ENCODE data around the gene PAQR9.
"Not testable (repeated sequence)": the region's sequence is repeated elsewhere in the genome, so short reads cannot be mapped to it uniquely, and the experiment has no call there.

The PAQR9 gene, protein sequence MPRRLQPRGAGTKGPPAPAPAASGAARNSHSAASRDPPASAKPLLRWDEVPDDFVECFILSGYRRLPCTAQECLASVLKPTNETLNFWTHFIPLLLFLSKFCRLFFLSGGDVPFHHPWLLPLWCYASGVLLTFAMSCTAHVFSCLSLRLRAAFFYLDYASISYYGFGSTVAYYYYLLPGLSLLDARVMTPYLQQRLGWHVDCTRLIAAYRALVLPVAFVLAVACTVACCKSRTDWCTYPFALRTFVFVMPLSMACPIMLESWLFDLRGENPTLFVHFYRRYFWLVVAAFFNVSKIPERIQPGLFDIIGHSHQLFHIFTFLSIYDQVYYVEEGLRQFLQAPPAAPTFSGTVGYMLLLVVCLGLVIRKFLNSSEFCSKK

DNA sequence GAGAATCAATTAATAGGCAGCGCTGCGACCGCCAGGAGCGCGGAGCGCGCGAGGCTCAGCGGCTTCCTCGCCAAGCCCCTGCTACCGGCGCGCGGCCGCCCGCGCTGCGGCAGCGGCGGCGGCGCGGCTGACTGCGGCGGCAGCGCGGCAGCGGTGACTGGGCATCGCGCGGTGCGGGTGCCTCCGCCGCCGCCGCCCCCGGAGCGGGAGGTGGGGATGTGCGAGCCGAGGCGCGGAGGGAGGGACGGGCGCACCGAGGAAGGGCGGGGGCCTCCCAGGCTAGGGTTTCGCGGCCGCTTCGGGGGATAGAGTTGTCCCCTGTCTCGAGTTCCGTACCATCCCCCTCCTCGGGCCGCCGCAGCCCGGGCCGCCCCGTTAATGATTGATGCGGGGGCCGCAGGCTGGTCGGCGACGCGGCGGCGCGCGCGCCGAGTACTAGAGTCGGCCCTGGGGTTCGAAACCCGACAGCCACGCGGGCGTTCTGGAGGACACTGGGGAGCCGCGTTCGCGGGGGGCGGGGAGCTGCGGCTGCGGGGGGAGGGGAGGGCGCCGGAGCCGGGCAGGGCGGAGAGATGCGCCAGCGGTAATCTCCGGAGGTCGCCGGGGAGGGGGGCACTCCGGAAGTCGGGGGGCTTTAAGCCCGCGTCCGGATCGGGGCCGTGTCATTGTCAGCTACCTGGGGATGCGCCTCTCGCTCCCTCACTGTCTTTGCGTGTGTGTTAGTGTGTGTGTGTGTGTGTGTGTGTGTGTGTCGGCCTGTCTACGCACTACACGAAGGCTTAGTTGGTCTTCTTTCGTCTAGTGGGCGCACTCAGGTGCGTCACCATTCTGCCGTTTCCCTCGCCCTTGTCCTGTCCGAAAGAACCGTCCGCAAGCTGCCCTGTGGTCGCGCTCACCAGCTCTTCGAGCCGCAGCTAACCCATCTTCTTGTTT is at the start of gene PAQR9:
PAQR9 (minus strand) TSS at position 159 of the 933 bp plus-strand sequence. CDS start 338 bp downstream, outside the sequence.
- DNase-seq (ENCODE audit: low read depth): no peak

DNA sequence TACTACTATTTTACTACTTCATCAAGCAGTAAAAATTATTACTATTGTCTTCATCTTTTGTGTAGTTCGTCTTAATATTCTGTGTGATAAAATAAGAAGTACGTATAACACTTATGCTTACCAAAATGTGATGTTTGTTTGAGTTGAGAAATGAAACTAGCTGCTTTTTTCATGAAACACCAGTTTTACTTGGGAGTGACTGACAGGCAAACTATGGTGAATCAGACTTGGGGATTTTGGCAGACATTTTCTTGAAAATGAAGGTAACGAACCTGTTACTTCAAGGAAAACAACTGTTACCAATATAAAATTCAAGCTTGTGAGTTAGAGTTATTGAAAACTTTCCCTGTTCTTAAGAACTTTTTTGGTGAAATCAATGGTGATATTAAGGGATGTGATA is 48.2 kb upstream of the PAQR9 start:
- DNase-seq (ENCODE audit: low read depth): no peak

DNA sequence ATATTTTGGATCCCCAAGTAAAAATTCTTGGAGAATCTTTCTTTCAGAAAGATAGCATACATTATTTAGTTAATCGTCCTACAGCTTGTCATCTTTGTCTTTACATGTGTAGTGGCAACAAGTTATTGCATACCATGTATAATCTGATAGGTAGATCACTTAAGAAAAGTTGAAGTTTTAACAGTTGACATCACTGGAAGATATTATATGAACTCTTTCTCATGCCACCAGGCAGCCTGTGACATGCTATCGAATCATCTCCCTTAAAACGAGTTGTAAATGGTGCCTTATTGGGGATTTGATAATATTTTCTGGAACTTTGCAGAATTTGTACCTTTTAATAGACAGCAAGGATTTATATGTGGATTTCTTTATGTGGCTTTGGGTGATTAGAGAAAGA is 46.5 kb upstream of the PAQR9 start:
- DNase-seq (ENCODE audit: low read depth): no peak

DNA sequence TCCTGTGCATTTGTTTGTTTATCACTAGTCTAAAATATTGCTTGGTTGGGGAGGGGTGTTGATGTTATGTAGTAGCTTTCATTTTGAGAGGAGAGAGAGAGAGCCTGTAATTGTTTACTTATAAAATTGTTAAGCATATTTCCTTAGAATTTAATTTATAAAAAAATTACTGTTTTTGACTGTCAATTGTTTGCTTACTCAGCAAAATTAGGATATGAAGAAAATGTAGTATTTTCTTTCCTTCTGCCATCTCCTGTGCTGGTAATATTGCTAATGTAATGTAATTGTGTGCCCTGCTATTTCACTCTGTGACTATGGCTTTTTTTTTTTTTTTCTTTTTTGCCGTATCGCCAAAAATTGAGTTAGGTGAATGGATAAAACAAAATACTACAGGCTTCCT is 41.3 kb upstream of the PAQR9 start:
- no peak for DNase-seq (ENCODE audit: low read depth)

DNA sequence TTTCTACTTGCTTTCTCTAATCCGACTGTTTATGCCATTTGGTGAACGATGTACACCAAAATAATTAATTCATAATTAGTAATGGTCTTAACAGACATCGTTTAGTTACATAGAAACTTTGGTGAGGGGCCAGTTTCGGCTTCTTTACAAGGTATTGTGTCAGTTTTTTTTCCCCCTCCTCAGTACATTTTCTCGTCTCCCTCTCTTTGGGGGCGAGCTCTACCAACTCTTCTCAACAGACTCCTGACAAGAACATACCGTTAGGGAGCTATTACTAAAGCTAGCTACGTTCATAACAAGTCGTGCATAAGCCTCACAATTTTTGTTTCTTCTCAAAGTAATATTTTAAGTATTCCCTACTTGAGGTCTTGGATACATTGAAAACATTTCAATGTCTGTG is 39.3 kb upstream of the PAQR9 start:
- DNase-seq (ENCODE audit: low read depth): no peak

DNA sequence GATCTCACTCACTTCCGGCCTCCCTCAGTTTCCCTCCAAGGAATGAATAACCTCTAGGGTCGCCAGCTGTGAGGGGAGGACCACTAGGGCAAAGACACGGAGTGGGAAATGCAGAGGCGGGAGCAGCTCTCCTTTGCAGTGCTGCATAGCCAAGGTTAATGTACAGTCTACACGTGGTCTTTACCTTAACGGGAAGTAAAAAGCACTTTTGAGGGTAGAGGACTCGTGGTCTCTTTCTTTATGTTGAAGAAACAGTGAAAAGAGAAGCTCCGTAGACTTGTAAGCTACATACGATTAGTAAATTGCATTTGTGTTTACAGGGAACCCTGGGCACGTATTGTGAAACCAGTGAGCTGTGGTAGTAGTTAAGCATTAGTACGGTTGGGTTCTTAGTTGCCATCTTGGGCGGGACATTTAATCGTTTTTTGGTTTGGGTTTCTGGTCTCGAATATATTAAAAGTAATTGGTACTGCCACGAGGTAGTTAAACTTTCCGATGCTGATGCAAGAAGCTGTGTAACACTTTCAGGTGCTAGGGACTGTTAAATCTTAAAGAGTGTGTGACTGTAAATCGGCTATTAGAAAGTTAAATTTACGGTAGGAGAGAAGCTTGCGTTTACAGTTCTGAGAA is 38.7 kb upstream of the PAQR9 start:
- DNase-seq (ENCODE audit: low read depth): peak; percentile 15

DNA sequence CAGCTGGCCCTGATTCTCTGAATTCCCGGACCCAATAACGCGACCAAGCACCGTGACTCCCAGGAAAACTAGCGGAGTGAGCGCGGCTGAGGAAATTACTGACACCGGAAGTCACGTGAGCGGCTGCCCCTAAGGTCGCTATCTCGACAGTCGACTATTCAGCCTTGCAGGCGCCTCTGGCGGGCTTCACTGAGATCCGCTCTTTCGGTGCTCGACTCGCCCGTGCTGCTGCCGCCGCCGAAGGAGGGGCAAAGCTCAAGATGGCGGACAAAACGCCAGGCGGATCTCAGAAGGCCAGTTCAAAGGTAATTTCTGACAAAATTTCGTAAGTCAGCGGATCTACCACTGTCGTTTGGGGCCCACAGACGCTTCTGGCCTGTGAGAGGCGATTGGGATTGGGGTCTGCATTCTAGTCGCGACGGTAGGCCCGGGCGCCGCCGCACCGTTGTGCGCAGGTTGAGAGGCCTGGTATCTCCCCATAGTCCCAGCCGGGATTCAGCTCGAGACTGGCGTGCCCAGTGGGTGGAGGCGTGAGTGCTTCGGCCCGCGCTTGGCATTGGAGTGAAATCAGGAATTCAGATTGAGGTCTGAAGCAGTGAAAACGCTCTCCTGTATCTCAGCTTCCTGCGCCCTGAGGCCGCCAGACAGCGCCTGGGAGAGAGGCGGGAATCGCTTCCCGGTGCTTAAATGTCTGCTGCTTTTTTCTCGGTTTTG is 38.1 kb upstream of the PAQR9 start, which contains the start of gene U2SURP:
U2SURP (plus strand) TSS at position 202 of the 714 bp plus-strand sequence; CDS start at position 261, 59 bp downstream.
- peak; percentile 87 for DNase-seq (ENCODE audit: low read depth)

DNA sequence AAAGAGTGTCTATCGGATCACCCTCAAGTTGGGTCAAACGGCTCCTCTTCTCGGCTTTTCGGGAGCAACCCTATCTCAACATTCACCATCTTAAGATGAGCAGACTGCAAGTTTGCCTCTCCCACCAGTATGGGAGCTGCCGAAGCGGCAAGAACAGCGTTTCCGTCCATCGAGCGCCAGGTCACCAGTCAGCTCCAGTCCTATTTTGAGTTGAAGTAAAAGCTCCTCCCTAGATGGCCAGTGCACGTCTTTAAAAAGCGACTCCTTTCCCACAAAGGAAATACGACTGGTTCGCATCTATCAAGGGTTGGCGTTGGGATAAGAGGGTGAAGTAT is 37.5 kb upstream of the PAQR9 start:
- DNase-seq (ENCODE audit: low read depth): no peak

DNA sequence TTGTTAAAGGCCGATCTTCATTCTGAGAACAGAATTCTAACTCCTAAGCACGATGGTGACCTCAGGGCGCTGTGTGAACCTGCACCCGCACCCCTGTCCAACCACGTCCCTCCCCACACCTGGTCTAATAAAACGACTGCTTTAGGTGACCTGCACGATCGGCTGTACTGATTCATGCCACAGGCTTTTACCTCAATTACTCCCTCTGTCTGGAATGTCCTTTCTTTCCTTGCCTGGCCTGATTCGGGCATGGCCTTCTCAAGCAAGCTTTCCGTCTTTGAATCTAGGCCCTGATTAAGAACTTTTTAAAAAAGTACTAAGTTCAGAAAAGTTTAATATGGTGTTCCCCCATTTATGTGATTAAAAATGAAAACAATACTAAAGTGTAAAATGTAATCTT is 37.1 kb upstream of the PAQR9 start:
- DNase-seq (ENCODE audit: low read depth): no peak

DNA sequence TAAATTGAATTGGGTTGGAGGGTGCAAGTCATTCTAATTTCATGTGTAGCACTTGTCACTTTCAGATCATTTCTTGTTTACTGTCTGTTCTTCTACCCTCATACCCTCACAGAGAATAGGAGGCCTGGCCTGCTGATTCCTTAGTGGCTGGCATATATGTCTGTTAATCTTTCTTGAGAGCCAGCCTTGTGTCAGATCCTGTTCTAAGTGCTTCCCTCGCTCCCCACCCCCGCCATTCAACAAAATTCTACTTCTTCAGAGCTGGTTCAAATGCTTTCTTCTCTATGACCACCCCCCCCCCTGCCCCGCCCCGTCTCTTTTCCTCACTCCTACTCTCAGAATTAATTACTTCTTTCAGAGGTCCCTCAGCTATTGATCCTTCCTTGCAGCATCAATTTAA is 36.4 kb upstream of the PAQR9 start:
- DNase-seq (ENCODE audit: low read depth): no peak

DNA sequence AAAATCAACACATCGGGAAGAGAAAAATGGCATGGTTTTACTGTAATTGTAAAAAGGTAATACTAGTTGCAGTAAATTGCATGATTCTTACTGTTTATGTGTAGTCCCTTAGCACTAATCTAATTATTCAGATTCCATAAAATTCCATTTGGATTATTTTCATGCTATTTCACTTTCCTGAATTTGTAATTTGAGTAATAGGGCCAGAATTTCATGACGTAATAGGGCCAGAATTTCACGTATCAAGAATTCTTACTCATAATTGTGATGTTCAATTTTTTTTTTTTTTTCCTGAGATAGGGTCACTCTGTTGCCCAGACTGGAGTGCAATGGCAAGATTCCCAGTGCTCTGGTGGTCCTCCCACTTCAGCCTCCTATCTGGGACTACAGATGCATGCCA is 35.0 kb upstream of the PAQR9 start:
- no peak for DNase-seq (ENCODE audit: low read depth)

DNA sequence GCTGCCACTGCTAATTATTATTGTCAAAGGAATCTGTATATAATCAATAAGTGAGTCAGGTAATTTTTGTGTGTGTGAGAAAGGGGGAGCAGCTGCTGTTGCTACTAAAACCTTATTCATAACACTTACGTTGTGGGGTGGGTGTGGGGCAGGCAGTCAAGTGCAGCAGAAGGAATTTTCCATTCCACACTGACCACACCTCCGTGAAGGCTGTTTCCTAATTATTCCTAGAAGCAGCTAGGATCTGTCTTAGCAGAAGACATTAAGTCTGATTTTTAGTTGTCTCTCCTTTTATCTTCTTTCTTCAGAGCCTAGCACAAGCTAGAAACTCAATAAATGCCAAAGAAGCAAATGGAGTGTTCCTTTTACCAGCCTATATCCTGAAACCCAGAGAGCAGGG is 33.9 kb upstream of the PAQR9 start:
- no peak for DNase-seq (ENCODE audit: low read depth)

DNA sequence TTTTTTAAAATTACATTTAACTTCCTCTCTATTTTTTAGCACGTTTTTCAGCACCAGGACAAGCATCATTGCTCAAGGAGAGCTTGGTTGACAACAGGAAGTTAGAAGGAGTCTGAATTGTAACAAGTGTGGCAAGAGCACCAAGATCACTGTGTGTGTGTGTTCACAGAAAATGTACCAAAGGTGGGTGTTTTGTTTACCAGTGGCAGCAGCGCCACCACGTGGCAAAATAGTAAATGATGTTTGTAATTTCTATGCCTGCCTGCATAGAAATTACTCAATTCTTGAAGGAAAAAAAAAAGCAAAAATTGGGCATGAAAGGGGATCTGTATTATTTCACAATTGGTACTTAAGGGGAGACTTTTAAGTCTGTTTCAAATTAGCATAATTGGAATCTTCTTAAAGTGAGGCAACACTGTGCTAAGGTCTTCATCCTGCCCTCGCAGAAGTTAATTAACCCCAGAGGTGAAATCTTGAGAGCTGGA is 30.5 kb upstream of the PAQR9 start:
- peak; percentile 24 for DNase-seq (ENCODE audit: low read depth)

DNA sequence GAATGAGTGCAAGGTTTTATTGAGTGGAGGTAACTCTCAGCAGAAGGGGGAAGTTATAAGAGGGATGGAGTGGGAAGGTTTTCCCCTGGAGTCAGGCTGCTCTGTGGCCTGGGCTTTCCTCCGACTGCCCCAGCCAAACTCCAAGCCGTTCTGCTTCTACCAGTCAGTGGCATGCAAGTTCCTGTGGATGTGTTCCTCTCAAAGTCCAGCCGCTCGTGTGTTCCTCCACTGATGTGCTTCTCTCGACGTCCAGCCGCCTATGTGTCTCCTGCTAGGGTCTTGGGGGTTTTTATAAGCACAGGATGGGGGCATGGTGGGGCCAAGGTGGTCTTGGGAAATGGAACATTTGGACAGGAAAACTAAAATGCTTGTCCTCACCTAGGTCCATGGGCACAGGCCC is 28.8 kb upstream of the PAQR9 start:
- DNase-seq (ENCODE audit: low read depth): no peak

DNA sequence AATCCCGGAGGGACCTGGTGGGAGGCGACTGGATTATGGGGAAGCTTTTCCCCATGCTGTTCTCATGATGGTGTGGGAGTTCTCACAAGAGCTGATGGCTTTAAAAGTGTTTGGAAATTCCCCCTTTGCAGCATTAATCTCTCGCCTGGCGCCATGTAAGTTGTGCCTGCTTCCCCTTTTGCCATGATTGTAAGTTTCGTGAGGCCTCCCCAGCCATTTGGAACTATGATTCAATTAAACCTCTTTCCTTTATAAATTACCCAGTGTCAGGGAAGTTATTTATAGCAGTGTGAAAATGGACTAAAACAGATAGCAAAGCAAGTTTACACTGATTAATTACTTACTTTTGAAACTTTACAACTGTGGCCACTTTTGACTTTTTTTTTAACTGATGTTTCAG is 27.2 kb upstream of the PAQR9 start:
- no peak for DNase-seq (ENCODE audit: low read depth)

DNA sequence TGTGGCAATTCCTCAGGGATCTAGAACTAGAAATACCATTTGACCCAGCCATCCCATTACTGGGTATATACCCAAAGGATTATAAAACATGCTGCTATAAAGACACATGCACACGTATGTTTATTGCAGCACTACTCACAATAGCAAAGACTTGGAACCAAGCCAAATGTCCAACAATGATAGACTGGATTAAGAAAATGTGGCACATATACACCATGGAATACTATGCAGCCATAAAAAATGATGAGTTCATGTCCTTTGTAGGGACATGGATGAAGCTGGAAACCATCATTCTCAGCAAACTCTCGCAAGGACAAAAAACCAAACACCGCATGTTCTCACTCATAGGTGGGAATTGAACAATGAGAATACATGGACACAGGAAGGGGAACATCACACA is 25.4 kb upstream of the PAQR9 start:
- not testable (repeated sequence) for DNase-seq (ENCODE audit: low read depth)

DNA sequence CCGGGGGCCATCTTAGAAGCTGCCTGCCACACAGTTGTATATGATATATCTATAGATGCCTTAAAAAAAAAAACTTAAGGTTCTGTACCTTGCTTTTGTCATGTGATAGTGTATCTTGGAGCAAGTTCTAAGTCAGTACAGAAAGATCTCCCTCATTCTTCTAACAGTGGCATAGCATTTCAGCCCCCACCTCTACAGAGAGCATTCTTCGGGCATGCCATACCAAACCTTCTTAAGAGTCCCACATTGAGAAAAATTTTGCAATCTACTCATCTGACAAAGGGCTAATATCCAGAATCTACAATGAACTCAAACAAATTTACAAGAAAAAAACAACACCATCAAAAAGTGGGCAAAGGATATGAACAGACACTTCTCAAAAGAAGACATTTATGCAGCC is 24.7 kb upstream of the PAQR9 start:
- not testable (repeated sequence) for DNase-seq (ENCODE audit: low read depth)

DNA sequence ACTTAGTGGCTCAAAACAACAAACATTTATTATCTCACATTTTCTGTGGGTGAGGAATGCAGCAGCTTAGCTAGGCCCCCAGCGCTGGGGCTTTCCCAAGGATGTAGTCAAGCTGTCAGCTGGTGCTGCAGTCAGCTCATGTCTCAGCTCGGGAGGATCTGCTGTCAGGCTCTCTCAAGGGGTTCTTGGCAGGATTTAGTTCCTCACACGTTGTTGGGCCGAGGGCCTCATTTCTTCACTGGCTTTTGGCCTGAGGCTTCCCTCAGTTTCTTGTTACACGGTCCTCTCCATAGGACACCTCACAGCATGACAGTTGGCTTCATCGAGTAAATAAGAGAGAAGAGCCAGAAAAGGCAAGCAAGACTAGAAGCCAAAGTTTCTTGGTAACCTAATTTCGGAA is 24.2 kb upstream of the PAQR9 start:
- DNase-seq (ENCODE audit: low read depth): no peak

DNA sequence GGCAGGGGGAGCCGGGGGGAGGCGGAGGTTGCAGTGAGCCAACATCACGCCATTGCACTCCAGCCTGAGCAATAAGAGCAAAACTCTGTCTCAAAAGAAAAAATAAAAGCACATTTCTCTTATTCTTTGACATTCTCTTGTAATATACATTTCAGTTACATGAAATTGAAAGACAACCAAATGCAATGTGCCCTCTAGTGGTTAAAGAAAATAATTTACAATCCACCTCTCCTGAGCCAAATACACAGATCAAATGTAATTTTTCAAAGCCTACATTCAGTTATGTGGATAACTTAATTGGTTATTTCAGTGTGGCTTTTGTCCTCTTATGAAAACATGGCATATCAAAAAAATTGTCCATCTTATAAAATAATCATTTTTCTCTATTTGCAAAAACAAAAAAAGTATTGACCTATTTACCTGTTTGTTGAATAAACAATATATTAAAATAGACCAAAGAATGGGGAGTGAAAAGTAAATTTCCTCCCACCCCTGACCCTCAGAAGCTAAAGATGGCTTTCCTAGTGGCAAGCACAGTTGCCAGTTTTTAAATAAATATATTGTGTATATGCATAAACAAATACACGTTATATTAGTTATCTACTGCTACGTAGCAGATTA is 23.7 kb upstream of the PAQR9 start:
- DNase-seq (ENCODE audit: low read depth): no peak

DNA sequence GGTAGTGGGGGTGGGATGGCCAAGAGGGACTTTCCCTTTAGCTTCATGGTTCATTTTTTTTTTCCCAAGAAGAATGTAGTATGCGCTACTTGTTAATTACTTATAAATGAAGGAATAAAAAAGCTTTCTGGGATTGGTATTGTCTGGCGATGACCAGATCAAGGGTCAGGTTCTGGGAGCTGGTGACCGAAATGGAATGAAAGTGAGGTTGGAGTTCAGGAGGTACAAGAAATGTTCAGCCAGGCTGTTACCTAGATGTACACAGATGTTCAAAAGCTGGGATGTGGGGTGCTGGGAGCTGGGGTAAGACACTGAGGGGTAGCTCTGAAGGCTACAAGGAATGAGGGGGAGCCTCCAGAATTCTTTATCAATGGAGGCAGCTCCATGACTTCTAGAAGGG is 20.8 kb upstream of the PAQR9 start:
- DNase-seq (ENCODE audit: low read depth): no peak

DNA sequence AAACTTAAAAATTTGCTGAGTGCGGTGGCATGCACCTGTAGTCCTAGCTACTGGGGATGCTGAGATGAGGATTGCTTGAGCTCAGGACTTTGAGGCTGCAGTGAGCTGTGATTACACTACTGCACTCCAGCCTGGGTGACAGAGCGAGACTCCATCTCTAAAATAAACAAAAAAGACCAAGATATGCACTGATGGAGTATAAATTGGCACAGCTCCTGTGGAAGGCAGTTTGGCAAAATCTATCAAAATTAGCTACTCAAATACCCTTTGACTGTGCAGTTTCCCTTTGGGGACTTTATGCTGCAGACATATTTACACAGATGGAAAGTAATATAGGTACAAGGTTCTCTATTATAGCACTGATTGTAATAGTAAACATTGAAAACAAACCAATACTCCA is 19.8 kb upstream of the PAQR9 start:
- DNase-seq (ENCODE audit: low read depth): no peak

All from activated T-cell treated with anti-CD3 and anti-CD28 coated beads for 24 hours (primary cell).